DMS79 (cell line): ENCODE measurements around the gene LIF.
"Not testable (repeated sequence)": the region's sequence is repeated elsewhere in the genome, so short reads cannot be mapped to it uniquely, and the experiment has no call there.

Experiments
- DNase-seq: peaks from one replicate; lab custom pipeline; 2025; lab: John Stamatoyannopoulos, UW

The LIF gene

GRCh38 chr22:30206944-30207343, 39.6 kb downstream of the LIF start:
- no peak for DNase-seq

- no peak for DNase-seq
These were observed 41.1 kb downstream of the LIF start for GRCh38 chr22:30205281-30206115.

GRCh38 chr22:30204742-30205111, 41.8 kb downstream of the LIF start:
- no peak for DNase-seq

- DNase-seq: no peak
These were observed 42.4 kb downstream of the LIF start for GRCh38 chr22:30204015-30204741.

GRCh38 chr22:30202531-30203006, 44.0 kb downstream of the LIF start:
- no peak for DNase-seq

- DNase-seq: no peak
These were observed 44.6 kb downstream of the LIF start for GRCh38 chr22:30201945-30202344.

- not testable (repeated sequence) for DNase-seq
These were observed 45.7 kb downstream of the LIF start for GRCh38 chr22:30200905-30201304.

GRCh38 chr22:30198921-30199320, 47.6 kb downstream of the LIF start:
- no peak for DNase-seq

- no peak for DNase-seq
These were observed 48.3 kb downstream of the LIF start for GRCh38 chr22:30198152-30198825.

GRCh38 chr22:30197389-30197788, 49.2 kb downstream of the LIF start:
- no peak for DNase-seq

- no peak for DNase-seq
These were observed 49.7 kb downstream of the LIF start for GRCh38 chr22:30196880-30197336.

GRCh38 chr22:30196141-30196879, 50.2 kb downstream of the LIF start:
- DNase-seq: peak; percentile 74

GRCh38 chr22:30195245-30196140, 51.1 kb downstream of the LIF start:
- DNase-seq: no peak

- no peak for DNase-seq
These were observed 53.4 kb downstream of the LIF start for GRCh38 chr22:30193031-30193775.

GRCh38 chr22:30192427-30192826, 54.1 kb downstream of the LIF start:
- DNase-seq: no peak

- DNase-seq: no peak
These were observed 55.4 kb downstream of the LIF start for GRCh38 chr22:30191040-30191701.

GRCh38 chr22:30190574-30190973, 56.0 kb downstream of the LIF start:
- DNase-seq: no peak
